ENCODE data around the gene ENOX1. TPM values are rescaled to one million over a fixed set of nuclear protein-coding genes. Genes with fewer than 3 reads are reported as not detected.

The ENOX1 gene
- total RNA-seq, 4 donors from 2014 or later: 0.25 to 0.52 (median 0.33) TPM

DNA sequence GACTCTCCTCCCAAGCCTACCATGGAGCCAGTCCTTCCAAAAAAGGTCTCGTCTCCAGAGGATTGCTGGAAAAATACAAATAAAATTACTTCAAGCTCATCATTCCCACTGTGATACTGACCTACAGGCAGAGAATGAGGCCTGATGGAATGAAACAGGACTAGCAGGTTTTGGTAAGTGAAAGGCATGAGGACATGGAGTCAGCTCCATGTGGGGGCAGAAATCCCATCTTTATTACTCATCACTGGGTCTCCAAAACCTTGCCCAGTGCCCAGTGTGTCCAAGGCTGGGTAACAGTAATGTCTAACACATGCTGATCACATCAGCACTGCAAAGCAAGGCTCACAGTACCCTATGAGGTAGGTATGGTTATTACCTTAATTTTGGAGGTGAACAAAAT is 528.0 kb downstream of the ENOX1 start:
- H3K27me3 ChIP-seq: no peaks in the 10 kb centered on the region
- no peaks in the 10 kb centered on the region for H3K4me1 ChIP-seq
- WGBS: 100% methylated on average over 1 of the region's 1 CpG
- DNase-seq (ENCODE audit: low spot score in 2 of 2): no peak
- no peaks in the 10 kb centered on the region for H3K9me3 ChIP-seq
- H3K27ac ChIP-seq: no peak overlapping the region
- no peak overlapping the region for H3K4me3 ChIP-seq
- H3K36me3 ChIP-seq: no peaks in the 10 kb centered on the region
- TF ChIP-seq POLR2AphosphoS5 (IDR thresholded peaks at IDR 0.05) (no peak), POLR2A (IDR thresholded peaks at IDR 0.05) (no peak), EP300 (IDR thresholded peaks at IDR 0.05) (no peak)
- TF ChIP-seq, protein P1, sequence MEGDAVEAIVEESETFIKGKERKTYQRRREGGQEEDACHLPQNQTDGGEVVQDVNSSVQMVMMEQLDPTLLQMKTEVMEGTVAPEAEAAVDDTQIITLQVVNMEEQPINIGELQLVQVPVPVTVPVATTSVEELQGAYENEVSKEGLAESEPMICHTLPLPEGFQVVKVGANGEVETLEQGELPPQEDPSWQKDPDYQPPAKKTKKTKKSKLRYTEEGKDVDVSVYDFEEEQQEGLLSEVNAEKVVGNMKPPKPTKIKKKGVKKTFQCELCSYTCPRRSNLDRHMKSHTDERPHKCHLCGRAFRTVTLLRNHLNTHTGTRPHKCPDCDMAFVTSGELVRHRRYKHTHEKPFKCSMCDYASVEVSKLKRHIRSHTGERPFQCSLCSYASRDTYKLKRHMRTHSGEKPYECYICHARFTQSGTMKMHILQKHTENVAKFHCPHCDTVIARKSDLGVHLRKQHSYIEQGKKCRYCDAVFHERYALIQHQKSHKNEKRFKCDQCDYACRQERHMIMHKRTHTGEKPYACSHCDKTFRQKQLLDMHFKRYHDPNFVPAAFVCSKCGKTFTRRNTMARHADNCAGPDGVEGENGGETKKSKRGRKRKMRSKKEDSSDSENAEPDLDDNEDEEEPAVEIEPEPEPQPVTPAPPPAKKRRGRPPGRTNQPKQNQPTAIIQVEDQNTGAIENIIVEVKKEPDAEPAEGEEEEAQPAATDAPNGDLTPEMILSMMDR (IDR thresholded peaks at IDR 0.05): no peak

DNA sequence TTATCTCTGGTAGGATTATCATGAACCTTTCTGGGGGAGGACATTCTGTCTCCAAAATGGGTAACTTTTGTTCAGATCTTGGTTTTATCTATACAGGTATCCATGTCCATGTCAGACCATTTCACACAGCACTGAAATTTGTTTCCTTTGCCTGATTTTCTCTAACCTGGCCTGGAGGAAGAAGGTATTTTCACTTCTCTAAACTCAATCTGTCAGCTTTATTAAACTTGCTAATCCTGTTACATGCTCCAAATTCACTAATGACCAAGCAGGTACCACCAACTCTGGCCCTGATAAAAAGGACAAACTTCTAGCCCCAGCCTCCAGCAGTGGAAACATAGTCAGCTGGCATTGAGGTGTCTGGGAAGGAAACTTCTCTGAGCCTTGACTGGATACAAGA is 529.0 kb downstream of the ENOX1 start:
- Histone ChIP-seq H3K27ac (no peak overlapping the region), H3K9me3 (no peaks in the 10 kb centered on the region), H3K4me3 (no peak overlapping the region), H3K36me3 (no peaks in the 10 kb centered on the region), H3K27me3 (no peaks in the 10 kb centered on the region), H3K4me1 (no peaks in the 10 kb centered on the region)
- no peak for DNase-seq (ENCODE audit: low spot score in 2 of 2)
- TF ChIP-seq, protein P1 (IDR thresholded peaks at IDR 0.05): no peak
- TF ChIP-seq EP300 (IDR thresholded peaks at IDR 0.05) (no peak), POLR2A (IDR thresholded peaks at IDR 0.05) (no peak), POLR2AphosphoS5 (IDR thresholded peaks at IDR 0.05) (no peak)

- no peak overlapping the region for H3K4me3 ChIP-seq
- no peak for DNase-seq (ENCODE audit: low spot score in 2 of 2)
- H3K9me3 ChIP-seq: no peaks in the 10 kb centered on the region
- no peak overlapping the region for H3K27ac ChIP-seq
- 85% methylated on average over 5 of the region's 5 CpGs for WGBS
- H3K27me3 ChIP-seq: no peaks in the 10 kb centered on the region
- TF ChIP-seq POLR2AphosphoS5 (IDR thresholded peaks at IDR 0.05) (no peak), POLR2A (IDR thresholded peaks at IDR 0.05) (no peak), EP300 (IDR thresholded peaks at IDR 0.05) (no peak)
- TF ChIP-seq, protein P1 (IDR thresholded peaks at IDR 0.05): no peak
- no peaks in the 10 kb centered on the region for H3K36me3 ChIP-seq
- no peaks in the 10 kb centered on the region for H3K4me1 ChIP-seq
Observed at GRCh38 chr13:43251961-43252360, 534.8 kb downstream of the ENOX1 start.

GRCh38 chr13:43246382-43246781 is 540.4 kb downstream of the ENOX1 start:
- 64% methylated on average over 3 of the region's 3 CpGs for WGBS
- no peak overlapping the region for H3K4me3 ChIP-seq
- H3K36me3 ChIP-seq: no peaks in the 10 kb centered on the region
- no peaks in the 10 kb centered on the region for H3K9me3 ChIP-seq
- no peak for DNase-seq (ENCODE audit: low spot score in 2 of 2)
- H3K27me3 ChIP-seq: no peaks in the 10 kb centered on the region
- no peaks in the 10 kb centered on the region for H3K4me1 ChIP-seq
- TF ChIP-seq, protein P1 (IDR thresholded peaks at IDR 0.05): no peak
- TF ChIP-seq POLR2A (IDR thresholded peaks at IDR 0.05): no peak
- TF ChIP-seq EP300 (IDR thresholded peaks at IDR 0.05): no peak
- TF ChIP-seq POLR2AphosphoS5 (IDR thresholded peaks at IDR 0.05): no peak
- no peak overlapping the region for H3K27ac ChIP-seq

GRCh38 chr13:43245374-43245964 is 541.3 kb downstream of the ENOX1 start:
- Histone ChIP-seq H3K9me3 (no peaks in the 10 kb centered on the region), H3K27me3 (no peaks in the 10 kb centered on the region), H3K36me3 (no peaks in the 10 kb centered on the region), H3K4me3 (no peak overlapping the region), H3K4me1 (no peaks in the 10 kb centered on the region), H3K27ac (no peak overlapping the region)
- WGBS: 75% methylated on average over 8 of the region's 8 CpGs
- no peak for TF ChIP-seq POLR2AphosphoS5 (IDR thresholded peaks at IDR 0.05)
- TF ChIP-seq, protein P1 (IDR thresholded peaks at IDR 0.05): no peak
- no peak for TF ChIP-seq EP300 (IDR thresholded peaks at IDR 0.05)
- TF ChIP-seq POLR2A (IDR thresholded peaks at IDR 0.05): no peak
- no peak for DNase-seq (ENCODE audit: low spot score in 2 of 2)
